Measurements from ENCODE around the gene ANGPTL2.

The ANGPTL2 gene

GRCh38 chr9:127136880-127137639 is 14.6 kb upstream of the ANGPTL2 start:
- DNase-seq (ENCODE audit: low read depth, low spot score), result no peak

GRCh38 chr9:127136081-127136879 is 13.8 kb upstream of the ANGPTL2 start:
- no peak for DNase-seq (ENCODE audit: low read depth, low spot score)

- DNase-seq (ENCODE audit: low read depth, low spot score), result no peak
These were observed 12.8 kb upstream of the ANGPTL2 start for GRCh38 chr9:127135056-127135745.

GRCh38 chr9:127133739-127134167 is 11.3 kb upstream of the ANGPTL2 start:
- no peak for DNase-seq (ENCODE audit: low read depth, low spot score)

- no peak for DNase-seq (ENCODE audit: low read depth, low spot score)
These were observed 10.6 kb upstream of the ANGPTL2 start for GRCh38 chr9:127132921-127133647.

GRCh38 chr9:127132375-127132774 is 9.9 kb upstream of the ANGPTL2 start:
- no peak for DNase-seq (ENCODE audit: low read depth, low spot score)

- DNase-seq (ENCODE audit: low read depth, low spot score), result no peak
These were observed 9.4 kb upstream of the ANGPTL2 start for GRCh38 chr9:127131871-127132270.

- DNase-seq (ENCODE audit: low read depth, low spot score), result no peak
These were observed 8.5 kb upstream of the ANGPTL2 start for GRCh38 chr9:127130661-127131538.

GRCh38 chr9:127130235-127130634 is 7.8 kb upstream of the ANGPTL2 start:
- no peak for DNase-seq (ENCODE audit: low read depth, low spot score)

GRCh38 chr9:127129718-127130085 is 7.3 kb upstream of the ANGPTL2 start:
- DNase-seq (ENCODE audit: low read depth, low spot score), result no peak

GRCh38 chr9:127129073-127129717 is 6.8 kb upstream of the ANGPTL2 start:
- DNase-seq (ENCODE audit: low read depth, low spot score), result no peak

- no peak for DNase-seq (ENCODE audit: low read depth, low spot score)
These were observed 6.1 kb upstream of the ANGPTL2 start for GRCh38 chr9:127128341-127129072.

GRCh38 chr9:127126971-127127370 is 4.5 kb upstream of the ANGPTL2 start:
- no peak for DNase-seq (ENCODE audit: low read depth, low spot score)

- DNase-seq (ENCODE audit: low read depth, low spot score), result no peak
These were observed 2.4 kb upstream of the ANGPTL2 start for GRCh38 chr9:127124792-127125191.

- no peak for DNase-seq (ENCODE audit: low read depth, low spot score)
These were observed 1.7 kb upstream of the ANGPTL2 start for GRCh38 chr9:127124111-127124531.

- no peak for DNase-seq (ENCODE audit: low read depth, low spot score)
These were observed 842 bp upstream of the ANGPTL2 start for GRCh38 chr9:127123064-127123890.

GRCh38 chr9:127121628-127122175 is 733 bp downstream of the ANGPTL2 start:
- no peak for DNase-seq (ENCODE audit: low read depth, low spot score)

GRCh38 chr9:127119320-127119709 is 3.1 kb downstream of the ANGPTL2 start:
- no peak for DNase-seq (ENCODE audit: low read depth, low spot score)

All from activated CD4-positive, CD25-positive, alpha-beta regulatory T cell treated with anti-CD3 and anti-CD28 coated beads, Interleukin-2, amount 50 U/mL, for 16 hours (primary cell).